SK-N-SH (cell line): ENCODE results near the gene BOC.

Source experiments
- NFIC ChIP-seq: IDR thresholded peaks from 2 replicates; pipeline ENCODE4 v1.4.0; 2012; ENCODE audit warnings: borderline replicate concordance
- SIN3A ChIP-seq: IDR thresholded peaks from 2 replicates; pipeline ENCODE4 v1.6.1; 2012; ENCODE audit warnings: low read depth, mild to moderate bottlenecking, low read length, moderate library complexity, borderline replicate concordance
- SMC3 ChIP-seq: IDR thresholded peaks from 2 replicates; pipeline ENCODE4 v1.6.1; 2012; ENCODE audit warnings: low read depth, low read length, improper control_type of control experiment
- TAF1 ChIP-seq: IDR thresholded peaks from 2 replicates; pipeline ENCODE4 v1.6.1; 2012; ENCODE audit warnings: low read depth, mild to moderate bottlenecking, low read length, moderate library complexity, borderline replicate concordance
- TCF12 ChIP-seq: IDR thresholded peaks from 2 replicates; pipeline ENCODE4 v1.4.0; 2012
- YY1 ChIP-seq: IDR thresholded peaks from 2 replicates; pipeline ENCODE4 v1.4.0; 2012; ENCODE audit warnings: low read depth, mild to moderate bottlenecking
- TF ChIP-seq, protein P1 (sequence below): fragments of 200-600 bp; sonication (generic); IDR thresholded peaks from 2 replicates; pipeline ENCODE4 v1.6.1; 2017; ENCODE audit warnings: antibody characterized with exemption, mild to moderate bottlenecking, moderate library complexity

- no peak for TF ChIP-seq TCF12
- TF ChIP-seq, protein P1, sequence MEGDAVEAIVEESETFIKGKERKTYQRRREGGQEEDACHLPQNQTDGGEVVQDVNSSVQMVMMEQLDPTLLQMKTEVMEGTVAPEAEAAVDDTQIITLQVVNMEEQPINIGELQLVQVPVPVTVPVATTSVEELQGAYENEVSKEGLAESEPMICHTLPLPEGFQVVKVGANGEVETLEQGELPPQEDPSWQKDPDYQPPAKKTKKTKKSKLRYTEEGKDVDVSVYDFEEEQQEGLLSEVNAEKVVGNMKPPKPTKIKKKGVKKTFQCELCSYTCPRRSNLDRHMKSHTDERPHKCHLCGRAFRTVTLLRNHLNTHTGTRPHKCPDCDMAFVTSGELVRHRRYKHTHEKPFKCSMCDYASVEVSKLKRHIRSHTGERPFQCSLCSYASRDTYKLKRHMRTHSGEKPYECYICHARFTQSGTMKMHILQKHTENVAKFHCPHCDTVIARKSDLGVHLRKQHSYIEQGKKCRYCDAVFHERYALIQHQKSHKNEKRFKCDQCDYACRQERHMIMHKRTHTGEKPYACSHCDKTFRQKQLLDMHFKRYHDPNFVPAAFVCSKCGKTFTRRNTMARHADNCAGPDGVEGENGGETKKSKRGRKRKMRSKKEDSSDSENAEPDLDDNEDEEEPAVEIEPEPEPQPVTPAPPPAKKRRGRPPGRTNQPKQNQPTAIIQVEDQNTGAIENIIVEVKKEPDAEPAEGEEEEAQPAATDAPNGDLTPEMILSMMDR, result peak; percentile 18; the same call in 1 of the 2 replicates
- no peak for TF ChIP-seq YY1
- TF ChIP-seq SIN3A, result no peak
- no peak for TF ChIP-seq NFIC
- no peak for TF ChIP-seq TAF1
- 0 out of 2 replicates have a peak, but pooled peaks have one; percentile 10 for TF ChIP-seq SMC3
These were observed 64.8 kb downstream of the BOC start for GRCh38 chr3:113275929-113276750.
